Measurements from ENCODE around the gene RPS6KA3. TPM values are rescaled to one million over a fixed set of nuclear protein-coding genes. Genes with fewer than 3 reads are reported as not detected.

Gene RPS6KA3
- total RNA-seq, 4 donors from 2014 or later: 22.3 to 43.2 (median 34.5) TPM

DNA sequence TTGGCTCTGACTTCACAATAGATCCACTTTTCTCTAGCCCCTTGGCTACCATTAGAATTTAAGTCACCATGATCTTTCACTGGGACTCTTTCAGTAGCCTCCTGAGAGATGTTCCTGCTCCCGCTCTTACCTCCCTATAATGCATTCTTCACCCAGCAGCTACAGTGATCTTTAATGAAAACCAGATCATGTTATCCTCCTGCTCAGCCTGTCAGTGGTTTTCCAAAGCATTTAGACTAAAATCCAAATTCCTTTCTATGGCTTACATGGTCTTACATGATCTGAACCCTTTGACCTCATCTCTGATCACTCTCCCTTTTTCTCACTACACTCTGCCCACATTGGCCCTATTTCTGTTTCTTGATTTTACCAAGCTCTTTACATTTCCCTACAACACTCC is 18.3 kb upstream of the RPS6KA3 start:
- H3K4me3 ChIP-seq (ENCODE audit: low read depth, poor library complexity, severe bottlenecking): no peak overlapping the region
- DNase-seq (ENCODE audit: low spot score in 2 of 2): no peak
- 74 to 91% methylated on average over 1 of the region's 1 CpG for WGBS, 2 donors
- TF ChIP-seq CTCF (IDR thresholded peaks at IDR 0.05) (no peak), POLR2A (IDR thresholded peaks at IDR 0.05) (no peak)
- intact Hi-C loops (cut with DNase I; ENCODE audit: low total_unique reads): no loop called here

DNA sequence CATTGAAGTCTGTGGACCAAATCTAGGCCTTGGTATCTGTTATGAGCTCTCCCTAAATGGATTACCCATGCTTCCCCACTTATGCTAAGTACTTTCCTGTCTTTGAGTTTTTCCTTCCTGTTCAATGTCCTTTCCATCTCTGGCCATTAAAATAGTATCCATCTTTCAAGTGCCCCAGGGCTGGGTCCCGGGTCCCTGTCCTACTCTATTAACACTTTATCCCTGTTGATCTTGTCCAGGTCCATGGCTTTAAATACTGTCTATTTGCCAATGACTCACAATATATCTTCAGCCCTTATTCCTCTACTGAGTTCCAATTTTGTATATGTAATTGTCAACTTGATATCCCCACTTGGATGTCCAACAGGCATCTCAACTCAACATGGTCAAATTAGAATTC is 17.7 kb upstream of the RPS6KA3 start:
- intact Hi-C loops (cut with DNase I; ENCODE audit: low total_unique reads): no loop called here
- H3K4me3 ChIP-seq (ENCODE audit: low read depth, poor library complexity, severe bottlenecking): no peak overlapping the region
- WGBS, 2 donors: 75 to 100% methylated on average over 1 of the region's 1 CpG
- TF ChIP-seq POLR2A (IDR thresholded peaks at IDR 0.05) (no peak), CTCF (IDR thresholded peaks at IDR 0.05) (no peak)
- no peak for DNase-seq (ENCODE audit: low spot score in 2 of 2)

DNA sequence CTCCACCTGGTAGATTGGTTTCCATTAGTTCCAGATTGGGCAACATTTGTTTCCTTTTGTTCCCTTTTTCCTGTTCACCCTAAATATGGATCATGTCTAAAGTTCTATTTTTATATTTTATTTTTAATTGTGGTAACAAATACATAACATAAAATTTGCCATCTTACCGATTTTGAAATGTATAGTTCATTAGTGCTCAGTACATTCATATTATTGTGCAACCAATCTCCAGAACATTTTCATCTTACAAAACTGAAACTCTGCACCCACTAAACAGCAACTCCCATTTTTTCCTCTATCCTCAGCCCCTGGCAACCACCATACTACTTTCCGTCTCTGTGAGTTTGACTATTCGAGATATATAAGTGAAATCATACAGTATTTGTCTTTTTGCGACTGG is 14.2 kb upstream of the RPS6KA3 start:
- intact Hi-C loops (cut with DNase I; ENCODE audit: low total_unique reads): no loop called here
- 80 to 82% methylated on average over 4 of the region's 4 CpGs for WGBS, 2 donors
- H3K4me3 ChIP-seq (ENCODE audit: low read depth, poor library complexity, severe bottlenecking): no peak overlapping the region
- no peak for DNase-seq (ENCODE audit: low spot score in 2 of 2)
- no peak for TF ChIP-seq CTCF (IDR thresholded peaks at IDR 0.05)

- WGBS, 2 donors: 49 to 75% methylated on average over 1 of the region's 1 CpG
- DNase-seq (ENCODE audit: low spot score in 2 of 2): no peak
- H3K4me3 ChIP-seq (ENCODE audit: low read depth, poor library complexity, severe bottlenecking): no peak overlapping the region
- intact Hi-C loops (cut with DNase I; ENCODE audit: low total_unique reads): no loop called here
- TF ChIP-seq CTCF (IDR thresholded peaks at IDR 0.05): no peak
- no peak for TF ChIP-seq POLR2A (IDR thresholded peaks at IDR 0.05)
Measured at GRCh38 chrX:20274121-20274520, 7.4 kb upstream of the RPS6KA3 start.

DNA sequence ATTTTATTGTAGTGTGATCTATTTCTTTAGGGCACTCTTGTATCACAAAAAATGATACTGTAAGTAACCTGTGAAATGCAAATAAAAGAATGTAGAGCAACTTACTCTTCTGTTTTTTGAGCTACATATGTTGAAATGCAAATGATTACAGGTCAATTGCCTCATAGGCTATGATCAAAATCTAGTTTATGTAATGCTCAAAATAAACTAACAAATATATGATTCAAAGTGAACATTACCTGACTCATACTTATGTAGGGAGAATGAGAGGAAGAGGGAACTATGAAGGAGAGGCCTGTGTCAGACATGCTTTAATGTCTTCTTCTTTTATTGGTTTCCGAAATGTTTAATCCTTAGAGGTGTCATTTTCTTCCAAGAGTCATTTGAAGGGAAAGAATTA is 5.0 kb upstream of the RPS6KA3 start:
- TF ChIP-seq CTCF (IDR thresholded peaks at IDR 0.05) (no peak), POLR2A (IDR thresholded peaks at IDR 0.05) (no peak)
- WGBS, 2 donors: 91 to 92% methylated on average over 1 of the region's 1 CpG
- intact Hi-C loops (cut with DNase I; ENCODE audit: low total_unique reads): no loop called here

DNA sequence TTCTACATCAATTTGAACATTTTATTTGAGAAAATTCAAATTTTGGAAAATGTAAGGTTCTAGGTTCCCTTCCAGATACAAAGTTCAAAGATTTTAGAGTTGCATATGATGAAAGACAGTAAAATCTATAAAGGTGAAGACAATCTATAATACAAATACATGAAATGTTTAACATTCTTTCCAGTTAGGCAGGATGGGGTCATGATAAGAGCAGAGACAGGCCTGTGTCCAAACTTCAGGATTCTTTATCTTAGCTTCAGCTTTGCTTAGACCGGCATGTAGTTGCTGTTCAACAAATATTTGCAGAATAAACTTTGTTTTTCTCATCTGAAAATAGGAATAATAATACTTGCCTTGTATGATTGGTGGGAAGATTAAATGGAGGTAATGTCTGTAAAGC is 4.5 kb upstream of the RPS6KA3 start:
- H3K4me3 ChIP-seq (ENCODE audit: low read depth, poor library complexity, severe bottlenecking): no peak overlapping the region
- WGBS, 2 donors: 71 to 79% methylated on average over 1 of the region's 1 CpG
- TF ChIP-seq POLR2A (IDR thresholded peaks at IDR 0.05) (no peak), CTCF (IDR thresholded peaks at IDR 0.05) (no peak)
- no peak for DNase-seq (ENCODE audit: low spot score in 2 of 2)
- intact Hi-C loops (cut with DNase I; ENCODE audit: low total_unique reads): no loop called here

More for the DNA sequence above, 5.0 kb upstream of the RPS6KA3 start:
- DNase-seq (ENCODE audit: low spot score in 2 of 2): no peak
- no peak overlapping the region for H3K4me3 ChIP-seq (ENCODE audit: low read depth, poor library complexity, severe bottlenecking)

Measured in lower leg skin (tissue), 4 donors.